Stimulated activated CD8-positive, alpha-beta memory T cell treated with anti-CD3 and anti-CD28 coated beads, Interleukin-12 subunit alpha, Interleukin-12 subunit beta, amount 100 ng/mL, for 1 hour (primary cell): ENCODE measurements around the gene NFKBIL1.

Source experiments
- DNase-seq: peaks from one replicate; pipeline ENCODE4 v3.0.0-alpha.2; 2020; ENCODE audit warnings: low read depth

The NFKBIL1 gene

GRCh38 chr6:31534521-31535040, 12.8 kb upstream of the NFKBIL1 start:
- no peak for DNase-seq

- DNase-seq, result no peak
Observed at GRCh38 chr6:31535538-31536324, 11.7 kb upstream of the NFKBIL1 start.

GRCh38 chr6:31538805-31539400, 8.5 kb upstream of the NFKBIL1 start:
- DNase-seq, result no peak

GRCh38 chr6:31540640-31541039, 6.8 kb upstream of the NFKBIL1 start:
- DNase-seq, result no peak

- peak; percentile 41 for DNase-seq
Observed at GRCh38 chr6:31541059-31541657, 6.2 kb upstream of the NFKBIL1 start.

- DNase-seq, result peak; percentile 93
Observed at GRCh38 chr6:31541658-31542521, 5.5 kb upstream of the NFKBIL1 start, which contains the start of gene DDX39B. TSS of gene DDX39B (minus strand) at chr6:31542003. CDS start at chr6:31540532, 1,471 bp downstream.

- no peak for DNase-seq
Observed at GRCh38 chr6:31543639-31544038, 3.8 kb upstream of the NFKBIL1 start.

- no peak for DNase-seq
Observed at GRCh38 chr6:31544676-31545075, 2.7 kb upstream of the NFKBIL1 start.

GRCh38 chr6:31545291-31545690, 2.1 kb upstream of the NFKBIL1 start:
- DNase-seq, result no peak

GRCh38 chr6:31546339-31546957, 960 bp upstream of the NFKBIL1 start, which contains the start of gene ATP6V1G2:
TSS of gene ATP6V1G2 (minus strand) at chr6:31546608. CDS start at chr6:31546559, 49 bp downstream.
- DNase-seq, result peak; percentile 66

GRCh38 chr6:31547727-31548543, 527 bp downstream of the NFKBIL1 start:
- DNase-seq, result no peak

GRCh38 chr6:31548544-31548873, 1.1 kb downstream of the NFKBIL1 start:
- no peak for DNase-seq

- DNase-seq, result peak; percentile 42
Observed at GRCh38 chr6:31551371-31551770, 4.0 kb downstream of the NFKBIL1 start.

GRCh38 chr6:31556307-31556706, 8.9 kb downstream of the NFKBIL1 start:
- no peak for DNase-seq

GRCh38 chr6:31557443-31558317, 10.3 kb downstream of the NFKBIL1 start:
- DNase-seq, result no peak

GRCh38 chr6:31558318-31558625, 10.9 kb downstream of the NFKBIL1 start:
- no peak for DNase-seq

GRCh38 chr6:31558631-31559500, 11.5 kb downstream of the NFKBIL1 start:
- DNase-seq, result peak; percentile 45

GRCh38 chr6:31559606-31559957, 12.2 kb downstream of the NFKBIL1 start:
- DNase-seq, result no peak
